Suprapubic skin (tissue), 4 donors: ENCODE data around the gene HTD2. TPM values are rescaled to one million over a fixed set of nuclear protein-coding genes. Genes with fewer than 3 reads are reported as not detected.

ENCODE experiments used
- DNase-seq, 2 donors: peaks; one replicate each; pipeline ENCODE4 v3.0.0-alpha.2; 2019; ENCODE audit warnings: low spot score in 2 of 2
- H3K27ac ChIP-seq: fragments of 200-600 bp; sonication (generic); one replicate; pipeline ENCODE4 v1.5.1; 2019
- H3K27me3 ChIP-seq: fragments of 200-600 bp; sonication (generic); one replicate; pipeline ENCODE4 v1.5.1; 2019
- H3K36me3 ChIP-seq: fragments of 200-600 bp; sonication (generic); one replicate; pipeline ENCODE4 v1.5.1; 2019
- H3K4me1 ChIP-seq: fragments of 200-600 bp; sonication (generic); one replicate; pipeline ENCODE4 v1.5.1; 2019
- H3K4me3 ChIP-seq: fragments of 200-600 bp; sonication (generic); one replicate; pipeline ENCODE4 v1.5.1; 2019; ENCODE audit warnings: mild to moderate bottlenecking
- H3K9me3 ChIP-seq: fragments of 200-600 bp; sonication (generic); one replicate; pipeline ENCODE4 v1.5.1; 2019
- CTCF ChIP-seq, 2 donors: fragments of 200-600 bp in 1 of 2; fragments of 450-650 bp in 1 of 2; sonication (generic) in 1 of 2; IDR thresholded peaks; one replicate each; pipeline ENCODE4 v1.5.1; 2016 to 2019; ENCODE audit warnings: antibody characterized with exemption in 2 of 2, mild to moderate bottlenecking in 1 of 2, moderate library complexity in 1 of 2
- EP300 ChIP-seq: sonication (generic); formaldehyde crosslinking; IDR thresholded peaks from one replicate; pipeline ENCODE4 v1.6.1; 2017; ENCODE audit warnings: antibody characterized with exemption
- POLR2A ChIP-seq, 2 donors: fragments of 450-650 bp; IDR thresholded peaks; one replicate each; pipeline ENCODE4 v1.6.1; 2017; ENCODE audit warnings: antibody characterized with exemption in 2 of 2, mild to moderate bottlenecking in 2 of 2, moderate library complexity in 2 of 2
- POLR2AphosphoS5 ChIP-seq, 3 donors: sonication (generic); formaldehyde crosslinking; IDR thresholded peaks; one replicate each; pipeline ENCODE4 v1.6.1; 2017; ENCODE audit warnings: antibody characterized with exemption in 3 of 3
- WGBS: methylation state at CpG from one replicate; pipeline ENCODE4 v1.1.5; 2018; 5-methylcytosine and 5-hydroxymethylcytosine counted together
- total RNA-seq, 4 donors: library from RNA; depleted of rRNA; stranded (reverse); fragments of >200 nt; gene quantifications; one replicate each; pipeline ENCODE4 v1.1.0, GENCODE V29; 2016

The HTD2 gene
- total RNA-seq, 4 donors from 2014 or later: 10.9 to 14.4 (median 12.8) TPM

GRCh38 chr3:58292866-58293265, 13.5 kb upstream of the HTD2 start:
- Histone ChIP-seq H3K4me3 (no peak overlapping the region), H3K27me3 (no peaks in the 10 kb centered on the region), H3K9me3 (no peaks in the 10 kb centered on the region), H3K4me1 (peaks cover 13% of the 10 kb centered on the region), H3K27ac (no peak overlapping the region), H3K36me3 (peaks cover 21% of the 10 kb centered on the region)
- TF ChIP-seq EP300 (no peak), POLR2AphosphoS5 (IDR thresholded peaks at IDR 0.05) (no peak), CTCF (IDR thresholded peaks at IDR 0.05) (no peak), POLR2A (IDR thresholded peaks at IDR 0.05) (no peak)
- 92% methylated on average over 10 of the region's 10 CpGs for WGBS
- no peak for DNase-seq

- WGBS: 71% methylated on average over 9 of the region's 9 CpGs
- H3K36me3 ChIP-seq: peaks cover 14% of the 10 kb centered on the region
- DNase-seq: no peak
Observed at GRCh38 chr3:58293516-58293915, 12.8 kb upstream of the HTD2 start.

GRCh38 chr3:58296269-58296668, 10.1 kb upstream of the HTD2 start:
- Histone ChIP-seq H3K4me3 (no peak overlapping the region), H3K27ac (no peak overlapping the region), H3K36me3 (peaks cover 9% of the 10 kb centered on the region), H3K27me3 (no peaks in the 10 kb centered on the region), H3K4me1 (peaks cover 15% of the 10 kb centered on the region), H3K9me3 (no peaks in the 10 kb centered on the region)
- 59% methylated on average over 5 of the region's 5 CpGs for WGBS
- no peak for TF ChIP-seq CTCF (IDR thresholded peaks at IDR 0.05)
- TF ChIP-seq EP300: no peak
- TF ChIP-seq POLR2A (IDR thresholded peaks at IDR 0.05): no peak
- TF ChIP-seq POLR2AphosphoS5 (IDR thresholded peaks at IDR 0.05): no peak
- no peak for DNase-seq

More at GRCh38 chr3:58293516-58293915, 12.8 kb upstream of the HTD2 start:
- no peak overlapping the region for H3K4me3 ChIP-seq
- H3K27me3 ChIP-seq: no peaks in the 10 kb centered on the region
- H3K27ac ChIP-seq: no peak overlapping the region
- H3K9me3 ChIP-seq: no peaks in the 10 kb centered on the region
- peaks cover 13% of the 10 kb centered on the region for H3K4me1 ChIP-seq
- no peak for TF ChIP-seq POLR2A (IDR thresholded peaks at IDR 0.05)
- no peak for TF ChIP-seq CTCF (IDR thresholded peaks at IDR 0.05)
- no peak for TF ChIP-seq EP300
- no peak for TF ChIP-seq POLR2AphosphoS5 (IDR thresholded peaks at IDR 0.05)

GRCh38 chr3:58296843-58297242, 9.5 kb upstream of the HTD2 start:
- no peaks in the 10 kb centered on the region for H3K9me3 ChIP-seq
- WGBS: 54% methylated on average over 6 of the region's 6 CpGs
- H3K27me3 ChIP-seq: no peaks in the 10 kb centered on the region
- H3K27ac ChIP-seq: no peak overlapping the region
- peaks cover 9% of the 10 kb centered on the region for H3K36me3 ChIP-seq
- TF ChIP-seq POLR2AphosphoS5 (IDR thresholded peaks at IDR 0.05): no peak
- TF ChIP-seq POLR2A (IDR thresholded peaks at IDR 0.05): no peak
- no peak for TF ChIP-seq EP300
- no peak for TF ChIP-seq CTCF (IDR thresholded peaks at IDR 0.05)
- peaks cover 15% of the 10 kb centered on the region for H3K4me1 ChIP-seq
- no peak for DNase-seq
- H3K4me3 ChIP-seq: no peak overlapping the region

GRCh38 chr3:58298190-58298589, 8.1 kb upstream of the HTD2 start:
- Histone ChIP-seq H3K4me3 (no peak overlapping the region), H3K4me1 (peaks cover 15% of the 10 kb centered on the region), H3K9me3 (no peaks in the 10 kb centered on the region), H3K27ac (no peak overlapping the region), H3K36me3 (no peaks in the 10 kb centered on the region), H3K27me3 (no peaks in the 10 kb centered on the region)
- 82% methylated on average over 2 of the region's 3 CpGs for WGBS
- DNase-seq: no peak
- no peak for TF ChIP-seq POLR2AphosphoS5 (IDR thresholded peaks at IDR 0.05)
- no peak for TF ChIP-seq CTCF (IDR thresholded peaks at IDR 0.05)
- TF ChIP-seq EP300: no peak
- no peak for TF ChIP-seq POLR2A (IDR thresholded peaks at IDR 0.05)
